PC-9 (cell line): Measurements from ENCODE around the gene LIX1L. TPM values are rescaled to one million over a fixed set of nuclear protein-coding genes. Genes with fewer than 3 reads are reported as not detected.
A peak's percentile ranks its signal among the peaks of the same experiment; 100 is the strongest.

Experiments
- BruUV-seq: library from RNA; stranded (reverse); fragments of 400-500 nt; replicated peaks from 2 replicates; lab custom pipeline; 2021; lab: Mats Ljungman, UMichigan
- CTCF ChIA-PET: fragments of 300-600 bp; sonication (Branson Sonifier 250); formaldehyde crosslinking; loops from one replicate; lab custom pipeline; 2022; ENCODE audit warnings: antibody characterized with exemption; lab: Charles Lee
- POLR2A ChIA-PET: fragments of 300-600 bp; sonication (Branson Sonifier 250); formaldehyde crosslinking; loops from one replicate; lab custom pipeline; 2022; ENCODE audit warnings: antibody characterized with exemption; ENCODE audit not compliant: unreplicated experiment; lab: Charles Lee
- DNase-seq, 2 experiments: peaks; one replicate each; pipeline versions ENCODE4 v3.0.0 to v3.0.0-alpha.2; 2015 to 2022; ENCODE audit warnings: mixed read lengths in 1 of 2
- H2AFZ ChIP-seq: fragments of 200-600 bp; sonication (generic); 2 replicates; pipeline ENCODE4 v1.8.1; 2017; ENCODE audit warnings: antibody characterized with exemption
- H3F3A ChIP-seq: fragments of 200-600 bp; sonication (generic); 2 replicates; pipeline ENCODE4 v1.8.1; 2017; ENCODE audit warnings: antibody characterized with exemption, mild to moderate bottlenecking, low read depth; ENCODE audit not compliant: insufficient read depth
- H3K27ac ChIP-seq: fragments of 200-600 bp; sonication (generic); 2 replicates; pipeline ENCODE4 v1.6.1; 2016; ENCODE audit warnings: mixed run types
- H3K27me3 ChIP-seq: fragments of 200-600 bp; sonication (generic); 2 replicates; pipeline ENCODE4 v1.6.1; 2016; ENCODE audit warnings: low read depth, mixed run types; ENCODE audit not compliant: insufficient read depth
- H3K36me3 ChIP-seq: fragments of 200-600 bp; sonication (generic); 2 replicates; pipeline ENCODE4 v1.6.1; 2016; ENCODE audit warnings: low read depth, mixed run types
- H3K4me1 ChIP-seq: fragments of 200-600 bp; sonication (generic); replicated peaks from 2 replicates; pipeline ENCODE4 v1.6.1; 2016; ENCODE audit warnings: mixed run types; ENCODE audit not compliant: insufficient read depth
- H3K4me2 ChIP-seq: fragments of 200-600 bp; sonication (generic); 2 replicates; pipeline ENCODE4 v1.6.1; 2017; ENCODE audit warnings: mixed run types
- H3K4me3 ChIP-seq: fragments of 200-600 bp; sonication (generic); 2 replicates; pipeline ENCODE4 v1.6.1; 2016; ENCODE audit warnings: mixed run types
- H3K79me2 ChIP-seq: fragments of 200-600 bp; sonication (generic); 2 replicates; pipeline ENCODE4 v1.6.1; 2017; ENCODE audit warnings: low read depth, mixed run types
- H3K9me2 ChIP-seq: fragments of 200-600 bp; sonication (generic); 2 replicates; pipeline ENCODE4 v1.8.1; 2017; ENCODE audit warnings: mild to moderate bottlenecking; ENCODE audit not compliant: insufficient read depth
- H3K9me3 ChIP-seq: fragments of 200-600 bp; sonication (generic); 2 replicates; pipeline ENCODE4 v1.8.1; 2016; ENCODE audit warnings: low read depth; ENCODE audit not compliant: insufficient read depth
- H4K20me1 ChIP-seq: fragments of 200-600 bp; sonication (generic); 2 replicates; pipeline ENCODE4 v1.8.1; 2017; ENCODE audit not compliant: insufficient read depth
- EZH2 ChIP-seq: fragments of 200-600 bp; sonication (generic); IDR thresholded peaks from 2 replicates; pipeline ENCODE4 v1.8.0; 2017; ENCODE audit warnings: antibody characterized with exemption, low read depth
- intact Hi-C: fragments of 100-400 bp; cut with micrococcal nuclease; formaldehyde crosslinking; loops from one replicate; pipeline ENCODE4 v1.10.0; 2022; ENCODE audit not compliant: unreplicated experiment
- total RNA-seq: library from RNA; stranded (reverse); gene quantifications from 2 replicates; pipeline ENCODE4 v1.2.3, GENCODE V29; 2021
- TF ChIP-seq, protein P1 (sequence below): fragments of 200-600 bp; sonication (generic); conservative IDR thresholded peaks from 2 replicates; pipeline ENCODE4 v1.6.1; 2017; ENCODE audit warnings: mixed run types, antibody characterized with exemption, mild to moderate bottlenecking, moderate library complexity

LIX1L gene
- total RNA-seq, 1 experiment from 2014 or later, result 0.48 TPM

DNA sequence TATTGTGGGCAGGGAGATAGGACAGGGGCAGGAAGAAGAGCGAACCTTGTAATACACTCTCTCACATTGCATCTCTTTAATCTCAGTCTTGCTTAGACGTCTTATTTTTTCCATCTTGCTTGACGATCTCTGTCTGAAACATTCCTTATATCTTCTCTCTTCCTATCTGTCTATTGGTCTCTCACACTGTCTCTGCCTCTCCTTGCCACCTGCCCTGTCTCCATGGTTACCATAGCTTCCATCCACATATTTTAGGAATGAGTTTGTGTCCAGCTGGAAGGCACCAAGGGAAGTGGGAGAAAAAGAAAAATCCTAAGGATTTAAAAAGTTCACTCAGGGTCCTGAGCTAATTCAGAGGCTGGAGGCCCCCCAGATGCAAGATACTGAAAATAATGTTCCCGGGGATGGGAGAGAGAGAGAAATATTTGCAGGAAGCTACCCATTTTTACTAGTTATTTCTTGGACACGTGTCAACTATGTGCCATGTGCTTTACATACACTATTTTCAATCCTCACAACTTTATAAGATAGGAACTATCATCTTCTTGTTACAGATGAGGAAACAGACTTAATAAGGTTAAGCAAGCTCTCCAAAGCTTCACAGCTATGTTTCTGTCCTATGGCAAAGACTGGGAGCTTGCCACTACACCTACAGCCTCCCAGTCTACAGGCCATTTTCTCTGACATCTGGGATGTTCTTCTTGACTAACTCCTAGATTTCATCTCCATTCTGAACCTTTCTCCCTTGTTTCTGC is 5.6 kb upstream of the LIX1L start:
- DNase-seq, result peak in 1 of 2 experiments; percentile 60
- TF ChIP-seq, protein P1, sequence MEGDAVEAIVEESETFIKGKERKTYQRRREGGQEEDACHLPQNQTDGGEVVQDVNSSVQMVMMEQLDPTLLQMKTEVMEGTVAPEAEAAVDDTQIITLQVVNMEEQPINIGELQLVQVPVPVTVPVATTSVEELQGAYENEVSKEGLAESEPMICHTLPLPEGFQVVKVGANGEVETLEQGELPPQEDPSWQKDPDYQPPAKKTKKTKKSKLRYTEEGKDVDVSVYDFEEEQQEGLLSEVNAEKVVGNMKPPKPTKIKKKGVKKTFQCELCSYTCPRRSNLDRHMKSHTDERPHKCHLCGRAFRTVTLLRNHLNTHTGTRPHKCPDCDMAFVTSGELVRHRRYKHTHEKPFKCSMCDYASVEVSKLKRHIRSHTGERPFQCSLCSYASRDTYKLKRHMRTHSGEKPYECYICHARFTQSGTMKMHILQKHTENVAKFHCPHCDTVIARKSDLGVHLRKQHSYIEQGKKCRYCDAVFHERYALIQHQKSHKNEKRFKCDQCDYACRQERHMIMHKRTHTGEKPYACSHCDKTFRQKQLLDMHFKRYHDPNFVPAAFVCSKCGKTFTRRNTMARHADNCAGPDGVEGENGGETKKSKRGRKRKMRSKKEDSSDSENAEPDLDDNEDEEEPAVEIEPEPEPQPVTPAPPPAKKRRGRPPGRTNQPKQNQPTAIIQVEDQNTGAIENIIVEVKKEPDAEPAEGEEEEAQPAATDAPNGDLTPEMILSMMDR, result no peak
- TF ChIP-seq EZH2, result no peak
- no peaks in the 10 kb centered on the region for H3K36me3 ChIP-seq
- intact Hi-C loops, result loop anchor here (2.0 kb wide), 1 partner anchor 31 kb away; no protein-coding TSS in a partner anchor
- H3K79me2 ChIP-seq, result no peaks in the 10 kb centered on the region
- CTCF ChIA-PET, result interaction anchor here (0.9 to 1.4 kb wide), 2 partner anchors 36 to 72 kb away, joined by 3 to 7 read pairs; partner anchors contain the start of gene RBM8A
- no TSS peak for BruUV-seq
- H3K27me3 ChIP-seq, result peaks cover 15% of the 10 kb centered on the region
- POLR2A ChIA-PET, result interaction anchor here (0.6 to 1.0 kb wide), 3 partner anchors 12 to 36 kb away, joined by 4 to 9 read pairs (median 5); partner anchors contain the start of gene RBM8A
- peak overlapping the region; percentile 84 for H3K4me2 ChIP-seq
- H3K4me1 ChIP-seq, result peaks cover 27% of the 10 kb centered on the region
- no peak overlapping the region for H3K27ac ChIP-seq
- H2AFZ ChIP-seq, result peak overlapping the region; percentile 85; the same call in 1 of the 2 replicates
- peak overlapping the region; percentile 65 for H3K4me3 ChIP-seq
- H3F3A ChIP-seq, result peaks cover 14% of the 10 kb centered on the region
- no peaks in the 10 kb centered on the region for H4K20me1 ChIP-seq
- H3K9me2 ChIP-seq, result no peaks in the 10 kb centered on the region
- H3K9me3 ChIP-seq, result no peaks in the 10 kb centered on the region

DNA sequence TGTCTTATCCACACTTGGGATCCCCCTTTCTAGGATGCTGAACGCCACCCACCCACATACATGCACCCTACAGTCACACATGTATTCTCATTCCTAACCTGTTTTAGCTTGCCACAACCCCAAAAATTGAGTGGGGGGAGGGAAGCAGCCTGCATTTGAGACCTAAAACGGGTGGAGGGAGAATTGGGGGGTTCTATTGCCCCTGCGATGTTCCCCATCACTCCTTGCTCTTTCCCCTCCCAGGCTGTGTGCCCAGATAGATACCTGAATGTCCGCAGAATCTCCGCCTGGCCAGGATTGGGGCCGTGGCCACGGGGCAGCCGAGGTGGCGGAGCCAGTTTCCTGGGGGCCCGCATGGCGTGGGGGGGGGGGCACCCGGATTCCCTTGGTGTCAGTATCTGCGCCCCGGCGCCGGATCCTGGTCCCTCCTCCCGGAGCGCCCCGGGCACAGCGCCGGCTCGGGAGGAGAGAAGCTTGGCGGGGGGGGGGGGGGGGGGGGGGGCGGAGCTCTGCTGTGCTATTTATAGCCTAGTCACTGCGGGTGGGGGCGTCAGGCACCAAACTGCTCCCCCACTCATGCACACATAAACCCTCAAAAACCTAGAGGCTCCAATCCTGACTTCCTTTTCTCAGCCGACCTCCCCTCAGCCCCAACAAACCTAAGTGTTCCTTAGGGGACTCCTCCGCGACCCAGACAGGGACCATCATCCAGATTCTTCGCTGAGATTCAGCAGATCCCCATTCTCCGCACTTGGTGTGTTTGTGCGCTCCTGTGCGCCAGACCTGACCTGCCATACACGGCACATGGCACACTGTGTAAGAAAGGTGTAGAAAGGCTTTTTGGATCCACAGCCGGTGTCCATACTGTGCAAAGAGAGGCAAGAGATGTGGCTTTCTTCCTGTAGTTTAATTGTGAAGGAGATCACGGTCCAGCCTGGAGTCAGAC is 4.6 kb upstream of the LIX1L start:
- ChIA-PET CTCF (interaction anchor here (0.6 to 1.4 kb wide), 4 partner anchors 9 to 241 kb away, joined by 3 to 7 read pairs (median 6); partner anchors contain the start of gene RBM8A), POLR2A (interaction anchor here (0.6 to 1.0 kb wide), 2 partner anchors 35 to 36 kb away, joined by 4 to 9 read pairs; partner anchors contain the start of gene RBM8A)
- H2AFZ ChIP-seq, result peak overlapping the region; percentile 69
- H3K9me3 ChIP-seq, result no peaks in the 10 kb centered on the region
- peaks cover 17% of the 10 kb centered on the region for H3K27me3 ChIP-seq
- peaks cover 31% of the 10 kb centered on the region for H3K4me1 ChIP-seq
- no peak overlapping the region for H3K27ac ChIP-seq
- no peaks in the 10 kb centered on the region for H3K79me2 ChIP-seq
- DNase-seq, result no peak
- H3K4me2 ChIP-seq, result peak overlapping the region; percentile 84
- intact Hi-C loops, result loop anchor here (2.0 kb wide), 1 partner anchor 32 kb away; no protein-coding TSS in a partner anchor
- H3F3A ChIP-seq, result peaks cover 14% of the 10 kb centered on the region
- no peaks in the 10 kb centered on the region for H4K20me1 ChIP-seq
- H3K4me3 ChIP-seq, result peak overlapping the region; percentile 49; the same call in 1 of the 2 replicates
- BruUV-seq, result no TSS peak
- H3K9me2 ChIP-seq, result no peaks in the 10 kb centered on the region
- TF ChIP-seq, protein P1, result no peak
- TF ChIP-seq EZH2, result no peak
- H3K36me3 ChIP-seq, result no peaks in the 10 kb centered on the region
